Colonic mucosa (tissue), 4 donors: Measurements from ENCODE around the gene FYB1. TPM values are rescaled to one million over a fixed set of nuclear protein-coding genes. Genes with fewer than 3 reads are reported as not detected.
"Not testable (repeated sequence)": the region's sequence is repeated elsewhere in the genome, so short reads cannot be mapped to it uniquely, and the experiment has no call there.

Source experiments
- DNase-seq: peaks from one replicate; pipeline ENCODE4 v3.0.0-alpha.2; 2020
- H3K27ac ChIP-seq: fragments of 200-600 bp; one replicate; pipeline ENCODE4 v1.8.0; 2021
- H3K27me3 ChIP-seq: fragments of 200-600 bp; one replicate; pipeline ENCODE4 v1.8.0; 2021
- H3K36me3 ChIP-seq: fragments of 200-600 bp; one replicate; pipeline ENCODE4 v1.8.0; 2021
- H3K4me1 ChIP-seq: fragments of 200-600 bp; one replicate; pipeline ENCODE4 v1.8.0; 2021; ENCODE audit warnings: mild to moderate bottlenecking
- H3K4me3 ChIP-seq: fragments of 200-600 bp; one replicate; pipeline ENCODE4 v1.8.0; 2021
- H3K9ac ChIP-seq, 2 donors: one replicate each; pipeline ENCODE4 v1.7.0; 2013; ENCODE audit warnings: control low read depth in 2 of 2, low read depth in 2 of 2, low read length in 2 of 2
- H3K9me3 ChIP-seq: fragments of 200-600 bp; one replicate; pipeline ENCODE4 v1.8.0; 2021
- CTCF ChIP-seq: fragments of 200-600 bp; IDR thresholded peaks from one replicate; pipeline ENCODE4 v1.8.0; 2022; ENCODE audit warnings: antibody characterized with exemption, mild to moderate bottlenecking
- intact Hi-C: fragments of 100-400 bp; cut with DNase I; formaldehyde crosslinking; loops from one replicate; pipeline ENCODE4 v1.14.1; 2022
- total RNA-seq, 2 donors: library from RNA; stranded (reverse); fragmentation: NEBNext Ultra II Directional in 1 of 2; extraction: Animal tissue kit (Norgen Biotek cat#: 25700) in 1 of 2; gene quantifications; one replicate each; pipeline ENCODE4 v1.2.1, GENCODE V29; 2021
- donor health status: healthy.
- donor health status: DM: no; HTN: no; CAD: no.
- donor health status: DM: no; HTN: no; CAD: no.

The FYB1 gene
- total RNA-seq, 2 donors from 2014 or later, result 6.1 to 8.6 TPM

DNA sequence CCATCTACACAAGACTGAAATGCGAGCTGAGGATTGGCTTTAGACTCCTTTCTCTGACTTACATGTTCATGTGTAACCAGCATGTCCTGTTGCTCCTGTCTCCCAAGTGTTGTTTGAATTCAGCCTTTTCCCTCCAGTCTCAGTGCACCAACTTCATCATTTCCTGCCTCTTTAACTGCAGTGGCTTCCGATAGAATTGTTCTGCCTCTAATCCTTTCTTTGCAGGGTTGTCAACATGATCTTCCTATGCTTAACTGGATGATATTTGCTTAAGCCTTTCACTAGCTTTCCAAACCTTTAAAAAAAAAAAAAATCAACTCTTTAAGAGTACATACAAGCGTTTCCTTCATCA is 6.7 kb upstream of the FYB1 start:
- intact Hi-C loops, result no loop called here
- DNase-seq, result no peak
- H3K9me3 ChIP-seq, result no peaks in the 10 kb centered on the region
- peak overlapping the region; percentile 10 for H3K27ac ChIP-seq
- no peak overlapping the region for H3K4me3 ChIP-seq
- TF ChIP-seq CTCF, result no peak
- H3K27me3 ChIP-seq, result no peaks in the 10 kb centered on the region
- H3K36me3 ChIP-seq, result no peaks in the 10 kb centered on the region
- peaks cover 10% of the 10 kb centered on the region for H3K4me1 ChIP-seq
- no peak overlapping the region for H3K9ac ChIP-seq

GRCh38 chr5:39225405-39226099 is 6.2 kb upstream of the FYB1 start:
- Histone ChIP-seq H3K27me3 (no peaks in the 10 kb centered on the region), H3K36me3 (no peaks in the 10 kb centered on the region), H3K9me3 (no peaks in the 10 kb centered on the region), H3K4me3 (no peak overlapping the region), H3K9ac (no peak overlapping the region), H3K4me1 (peaks cover 10% of the 10 kb centered on the region), H3K27ac (peak overlapping the region; percentile 10)
- DNase-seq, result no peak
- TF ChIP-seq CTCF, result no peak
- intact Hi-C loops, result no loop called here

GRCh38 chr5:39224196-39224761 is 4.9 kb upstream of the FYB1 start:
- no peaks in the 10 kb centered on the region for H3K36me3 ChIP-seq
- intact Hi-C loops, result no loop called here
- TF ChIP-seq CTCF, result no peak
- H3K9ac ChIP-seq, result no peak overlapping the region
- peak overlapping the region; percentile 29 for H3K27ac ChIP-seq
- peaks cover 10% of the 10 kb centered on the region for H3K4me1 ChIP-seq
- no peaks in the 10 kb centered on the region for H3K27me3 ChIP-seq
- DNase-seq, result peak; percentile 66
- H3K4me3 ChIP-seq, result no peak overlapping the region
- H3K9me3 ChIP-seq, result no peaks in the 10 kb centered on the region

DNA sequence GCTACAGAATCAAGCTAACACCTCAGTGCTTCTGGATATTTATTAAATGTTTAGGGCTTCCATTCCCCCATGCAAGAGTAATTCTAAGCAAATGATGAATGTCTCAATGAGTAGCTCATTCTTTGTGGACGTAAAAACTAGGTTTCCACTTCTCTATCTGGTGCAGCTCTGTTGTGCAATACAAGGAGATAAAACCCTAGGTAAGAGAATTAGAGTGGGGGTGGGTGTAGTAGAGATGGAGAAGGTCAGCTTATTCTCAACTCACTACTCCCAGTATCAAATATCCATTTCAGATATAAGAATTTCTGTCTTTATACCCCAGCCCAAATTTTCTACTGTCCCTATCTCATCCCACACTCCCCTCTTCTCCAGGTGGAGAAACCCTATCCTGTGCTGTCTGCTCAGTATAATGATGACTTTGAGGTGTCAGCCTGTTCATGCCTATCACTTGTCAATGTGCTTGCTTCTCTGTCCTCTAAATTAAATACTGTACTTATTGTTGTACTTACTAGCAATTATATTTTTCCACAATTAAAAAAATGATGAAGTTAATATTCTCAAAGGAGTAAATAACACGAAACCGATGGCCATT is 4.3 kb upstream of the FYB1 start:
- Histone ChIP-seq H3K27ac (peak overlapping the region; percentile 29), H3K9me3 (no peaks in the 10 kb centered on the region), H3K4me3 (no peak overlapping the region), H3K27me3 (no peaks in the 10 kb centered on the region), H3K4me1 (peaks cover 10% of the 10 kb centered on the region), H3K9ac (peak overlapping the region in 1 of 2 donors; percentile 49), H3K36me3 (no peaks in the 10 kb centered on the region)
- intact Hi-C loops, result no loop called here
- no peak for DNase-seq
- TF ChIP-seq CTCF, result no peak

GRCh38 chr5:39221671-39222070 is 2.3 kb upstream of the FYB1 start:
- H3K27ac ChIP-seq, DNase-seq, H3K4me3 ChIP-seq, H3K36me3 ChIP-seq, intact Hi-C loops, H3K9ac ChIP-seq, H3K27me3 ChIP-seq, H3K9me3 ChIP-seq: not testable (repeated sequence)
- H3K4me1 ChIP-seq, result peaks cover 10% of the 10 kb centered on the region
